Activated naive CD8-positive, alpha-beta T cell treated with anti-CD3 and anti-CD28 coated beads, Interleukin-2, amount 10 ng/mL, durations not matched to agents 7 days and 5 days (primary cell): Measurements from ENCODE around the gene FHIT. TPM values are rescaled to one million over a fixed set of nuclear protein-coding genes. Genes with fewer than 3 reads are reported as not detected.

Experiments used
- ATAC-seq: fragments of 150-1000 bp; cut with Tn5 transposase; one replicate; pipeline ENCODE4 v1.10.0; 2021; ENCODE audit warnings: low read depth, moderate library complexity
- POLR2A ChIA-PET: fragments of 350-600 bp; sonication (Branson Sonifier 250); formaldehyde crosslinking; loops from one replicate; lab custom pipeline; 2021; ENCODE audit warnings: antibody characterized with exemption; lab: Charles Lee
- DNase-seq: peaks from one replicate; pipeline ENCODE4 v3.0.0; 2021
- H3K27ac Mint-ChIP-seq: one replicate; pipeline ENCODE4 v1.8.0; 2022; ENCODE audit warnings: mild to moderate bottlenecking, mixed read lengths
- H3K27me3 Mint-ChIP-seq: one replicate; pipeline ENCODE4 v1.8.0; 2022; ENCODE audit warnings: mild to moderate bottlenecking, moderate library complexity, mixed read lengths
- H3K36me3 Mint-ChIP-seq: one replicate; pipeline ENCODE4 v1.8.0; 2021; ENCODE audit warnings: mild to moderate bottlenecking, mixed read lengths
- H3K4me1 Mint-ChIP-seq: one replicate; pipeline ENCODE4 v1.8.0; 2021; ENCODE audit warnings: mixed read lengths
- H3K4me3 Mint-ChIP-seq: one replicate; pipeline ENCODE4 v1.8.0; 2022; ENCODE audit warnings: mild to moderate bottlenecking, moderate library complexity, mixed read lengths
- H3K9me3 Mint-ChIP-seq: one replicate; pipeline ENCODE4 v1.8.0; 2021; ENCODE audit warnings: mixed read lengths
- total RNA-seq, 2 experiments: library from RNA; stranded (reverse); gene quantifications; one replicate each; pipeline ENCODE4 v1.2.3, GENCODE V29; 2021

FHIT gene
- total RNA-seq, 2 experiments from 2014 or later: 3.7 to 5.8 TPM

- Mint-ChIP-seq H3K36me3 (peaks cover 2% of the 10 kb centered on the region), H3K27ac (no peak overlapping the region), H3K4me1 (peaks cover 16% of the 10 kb centered on the region), H3K9me3 (no peaks in the 10 kb centered on the region), H3K4me3 (no peak overlapping the region), H3K27me3 (peaks cover 8% of the 10 kb centered on the region)
- DNase-seq: no peak
- POLR2A ChIA-PET: interaction anchor here (1.6 kb wide), 1 partner anchor 53 kb away, joined by 4 read pairs; no protein-coding TSS in a partner anchor
- ATAC-seq: no peak
Measured at GRCh38 chr3:59762941-59763340, 1488.3 kb downstream of the FHIT start.

GRCh38 chr3:59759298-59760031 is 1491.8 kb downstream of the FHIT start:
- peaks cover 18% of the 10 kb centered on the region for H3K4me1 Mint-ChIP-seq
- no peak for ATAC-seq
- H3K27ac Mint-ChIP-seq: peak overlapping the region; percentile 2
- POLR2A ChIA-PET: no interaction called here
- H3K9me3 Mint-ChIP-seq: no peaks in the 10 kb centered on the region
- H3K27me3 Mint-ChIP-seq: peaks cover 14% of the 10 kb centered on the region
- H3K4me3 Mint-ChIP-seq: no peak overlapping the region
- peaks cover 9% of the 10 kb centered on the region for H3K36me3 Mint-ChIP-seq
- DNase-seq: no peak

GRCh38 chr3:59758672-59759071 is 1492.6 kb downstream of the FHIT start:
- H3K27me3 Mint-ChIP-seq: peaks cover 14% of the 10 kb centered on the region
- ATAC-seq: no peak
- DNase-seq: no peak
- H3K4me3 Mint-ChIP-seq: no peak overlapping the region
- no peak overlapping the region for H3K27ac Mint-ChIP-seq
- H3K36me3 Mint-ChIP-seq: peaks cover 9% of the 10 kb centered on the region
- POLR2A ChIA-PET: interaction anchor here (0.6 kb wide), 1 partner anchor 1402 kb away, joined by 4 read pairs; no protein-coding TSS in a partner anchor
- H3K9me3 Mint-ChIP-seq: no peaks in the 10 kb centered on the region
- H3K4me1 Mint-ChIP-seq: peaks cover 25% of the 10 kb centered on the region

GRCh38 chr3:59756934-59757333 is 1494.3 kb downstream of the FHIT start:
- ATAC-seq (no peak), DNase-seq (no peak)
- peaks cover 15% of the 10 kb centered on the region for H3K36me3 Mint-ChIP-seq
- H3K9me3 Mint-ChIP-seq: peaks cover 8% of the 10 kb centered on the region
- peaks cover 40% of the 10 kb centered on the region for H3K4me1 Mint-ChIP-seq
- no peak overlapping the region for H3K27ac Mint-ChIP-seq
- POLR2A ChIA-PET: no interaction called here
- peaks cover 14% of the 10 kb centered on the region for H3K27me3 Mint-ChIP-seq
- no peak overlapping the region for H3K4me3 Mint-ChIP-seq

- Mint-ChIP-seq H3K27me3 (peaks cover 14% of the 10 kb centered on the region), H3K4me1 (peaks cover 36% of the 10 kb centered on the region), H3K36me3 (peaks cover 22% of the 10 kb centered on the region), H3K9me3 (peaks cover 9% of the 10 kb centered on the region), H3K4me3 (peak overlapping the region; percentile 5), H3K27ac (no peak overlapping the region)
- POLR2A ChIA-PET: no interaction called here
- DNase-seq (no peak), ATAC-seq (no peak)
Measured at GRCh38 chr3:59754456-59755129, 1496.7 kb downstream of the FHIT start.

GRCh38 chr3:59753808-59754450 is 1497.3 kb downstream of the FHIT start:
- no peak for ATAC-seq
- Mint-ChIP-seq H3K9me3 (peaks cover 9% of the 10 kb centered on the region), H3K27me3 (peaks cover 13% of the 10 kb centered on the region), H3K27ac (peak overlapping the region; percentile 14), H3K4me3 (peak overlapping the region; percentile 13), H3K36me3 (peaks cover 25% of the 10 kb centered on the region), H3K4me1 (peaks cover 32% of the 10 kb centered on the region)
- DNase-seq: no peak
- POLR2A ChIA-PET: interaction anchor here (1.2 to 1.6 kb wide), 2 partner anchors 10 to 44 kb away, joined by 4 to 5 read pairs; no protein-coding TSS in a partner anchor

GRCh38 chr3:59752925-59753324 is 1498.3 kb downstream of the FHIT start:
- Mint-ChIP-seq H3K36me3 (peaks cover 29% of the 10 kb centered on the region), H3K9me3 (peaks cover 12% of the 10 kb centered on the region), H3K27me3 (peaks cover 9% of the 10 kb centered on the region), H3K4me3 (peak overlapping the region; percentile 59), H3K27ac (peak overlapping the region; percentile 85), H3K4me1 (peaks cover 28% of the 10 kb centered on the region)
- POLR2A ChIA-PET: interaction anchor here (1.2 to 1.6 kb wide), 2 partner anchors 11 to 43 kb away, joined by 4 to 5 read pairs; no protein-coding TSS in a partner anchor
- DNase-seq: no peak
- peak; percentile 85 for ATAC-seq

- POLR2A ChIA-PET: interaction anchor here (1.2 to 1.6 kb wide), 2 partner anchors 20 to 42 kb away, joined by 4 to 5 read pairs; no protein-coding TSS in a partner anchor
- no peak overlapping the region for H3K4me3 Mint-ChIP-seq
Measured at GRCh38 chr3:59751606-59752005, 1499.6 kb downstream of the FHIT start.

GRCh38 chr3:59750391-59750790 is 1500.9 kb downstream of the FHIT start:
- Mint-ChIP-seq H3K4me3 (no peak overlapping the region), H3K9me3 (peaks cover 14% of the 10 kb centered on the region), H3K36me3 (peaks cover 25% of the 10 kb centered on the region), H3K4me1 (peaks cover 26% of the 10 kb centered on the region), H3K27me3 (peaks cover under 1% of the 10 kb centered on the region), H3K27ac (no peak overlapping the region)
- POLR2A ChIA-PET: interaction anchor here (1.6 kb wide), 1 partner anchor 18 kb away, joined by 5 read pairs; no protein-coding TSS in a partner anchor
- ATAC-seq: no peak
- DNase-seq: no peak

More at GRCh38 chr3:59751606-59752005, 1499.6 kb downstream of the FHIT start:
- peak overlapping the region; percentile 30 for H3K27ac Mint-ChIP-seq
- ATAC-seq (no peak), DNase-seq (no peak)
- peaks cover 29% of the 10 kb centered on the region for H3K36me3 Mint-ChIP-seq
- peaks cover 14% of the 10 kb centered on the region for H3K9me3 Mint-ChIP-seq
- peaks cover 26% of the 10 kb centered on the region for H3K4me1 Mint-ChIP-seq
- peaks cover 3% of the 10 kb centered on the region for H3K27me3 Mint-ChIP-seq

- Mint-ChIP-seq H3K4me1 (peaks cover 25% of the 10 kb centered on the region), H3K9me3 (peaks cover 17% of the 10 kb centered on the region), H3K27me3 (no peaks in the 10 kb centered on the region), H3K4me3 (no peak overlapping the region), H3K27ac (no peak overlapping the region), H3K36me3 (peaks cover 24% of the 10 kb centered on the region)
- no peak for DNase-seq
- POLR2A ChIA-PET: no interaction called here
- ATAC-seq: no peak
Measured at GRCh38 chr3:59749291-59749690, 1502.0 kb downstream of the FHIT start.

GRCh38 chr3:59746585-59746984 is 1504.7 kb downstream of the FHIT start:
- Mint-ChIP-seq H3K27me3 (peaks cover 5% of the 10 kb centered on the region), H3K9me3 (peaks cover 11% of the 10 kb centered on the region), H3K4me1 (peaks cover 3% of the 10 kb centered on the region), H3K4me3 (no peak overlapping the region), H3K36me3 (peaks cover 18% of the 10 kb centered on the region), H3K27ac (no peak overlapping the region)
- POLR2A ChIA-PET: no interaction called here
- ATAC-seq (no peak), DNase-seq (no peak)

GRCh38 chr3:59737241-59737640 is 1514.0 kb downstream of the FHIT start:
- peaks cover 11% of the 10 kb centered on the region for H3K36me3 Mint-ChIP-seq
- no peak overlapping the region for H3K4me3 Mint-ChIP-seq
- DNase-seq (no peak), ATAC-seq (no peak)
- peaks cover 17% of the 10 kb centered on the region for H3K4me1 Mint-ChIP-seq
- peaks cover 17% of the 10 kb centered on the region for H3K27me3 Mint-ChIP-seq
- H3K9me3 Mint-ChIP-seq: peaks cover 2% of the 10 kb centered on the region
- H3K27ac Mint-ChIP-seq: no peak overlapping the region
- POLR2A ChIA-PET: interaction anchor here (1.3 kb wide), 1 partner anchor 18 kb away, joined by 3 read pairs; no protein-coding TSS in a partner anchor

- Mint-ChIP-seq H3K27ac (no peak overlapping the region), H3K4me3 (no peak overlapping the region), H3K4me1 (peaks cover 30% of the 10 kb centered on the region), H3K36me3 (peaks cover 17% of the 10 kb centered on the region), H3K27me3 (peaks cover 9% of the 10 kb centered on the region), H3K9me3 (no peaks in the 10 kb centered on the region)
- DNase-seq (no peak), ATAC-seq (no peak)
- POLR2A ChIA-PET: no interaction called here
Measured at GRCh38 chr3:59734061-59734460, 1517.2 kb downstream of the FHIT start.
